Stimulated activated naive CD8-positive, alpha-beta T cell treated with anti-CD3 and anti-CD28 coated beads, Interleukin-15, amount 100 ng/mL, for 72 hours (primary cell): Measurements from ENCODE around the gene NPAS1.
A peak's percentile ranks its signal among the peaks of the same experiment; 100 is the strongest.

Experiments
- ATAC-seq: fragments of 150-1000 bp; cut with Tn5 transposase; 2 replicates; pipeline ENCODE4 v1.10.0; 2021; ENCODE audit warnings: mild to moderate bottlenecking, moderate library complexity
- DNase-seq, 2 donors: peaks; one replicate each; pipeline ENCODE4 v3.0.0; 2021 to 2022
- H3K27ac Mint-ChIP-seq, 2 donors: one replicate each; pipeline ENCODE4 v1.8.0; 2022; ENCODE audit warnings: mild to moderate bottlenecking in 2 of 2, mixed read lengths in 2 of 2, moderate library complexity in 2 of 2
- H3K27me3 Mint-ChIP-seq: one replicate; pipeline ENCODE4 v1.8.0; 2022; ENCODE audit warnings: mixed read lengths
- H3K4me1 Mint-ChIP-seq: one replicate; pipeline ENCODE4 v1.8.0; 2022; ENCODE audit warnings: mild to moderate bottlenecking, mixed read lengths
- H3K4me3 Mint-ChIP-seq, 2 donors: one replicate each; pipeline ENCODE4 v1.8.0; 2022; ENCODE audit warnings: mild to moderate bottlenecking in 2 of 2, mixed read lengths in 2 of 2, moderate library complexity in 1 of 2
- H3K9me3 Mint-ChIP-seq, 2 donors: one replicate each; pipeline ENCODE4 v1.8.0; 2022; ENCODE audit warnings: mixed read lengths in 2 of 2

Gene NPAS1

GRCh38 chr19:47019431-47020041 lies at the start of gene NPAS1:
Gene NPAS1, plus strand, starts transcription at chr19:47019837. Its CDS starts 1,211 bp downstream, at chr19:47021048.
- Mint-ChIP-seq H3K27ac (no peak within 1 kb of the TSS), H3K9me3 (no peaks in the 10 kb centered on the region), H3K4me1 (peaks cover 20% of the 10 kb centered on the region), H3K27me3 (peaks cover 61% of the 10 kb centered on the region), H3K4me3 (peak within 1 kb of the TSS; percentile 59 to 74)
- ATAC-seq = peak; percentile 31
- no peak for DNase-seq

GRCh38 chr19:46970815-46971214 lies 48.8 kb upstream of the NPAS1 start:
- no peak overlapping the region for H3K27ac Mint-ChIP-seq
- DNase-seq = no peak
- no peaks in the 10 kb centered on the region for H3K27me3 Mint-ChIP-seq
- H3K9me3 Mint-ChIP-seq = no peaks in the 10 kb centered on the region
- no peak overlapping the region for H3K4me3 Mint-ChIP-seq
- H3K4me1 Mint-ChIP-seq = peaks cover 22% of the 10 kb centered on the region
- no peak for ATAC-seq

- DNase-seq = no peak
- no peak overlapping the region for H3K27ac Mint-ChIP-seq
- no peak overlapping the region for H3K4me3 Mint-ChIP-seq
- no peak for ATAC-seq
- H3K9me3 Mint-ChIP-seq = no peaks in the 10 kb centered on the region
- no peaks in the 10 kb centered on the region for H3K27me3 Mint-ChIP-seq
- peaks cover 19% of the 10 kb centered on the region for H3K4me1 Mint-ChIP-seq
These were observed 47.3 kb upstream of the NPAS1 start for GRCh38 chr19:46972311-46972710.

DNA sequence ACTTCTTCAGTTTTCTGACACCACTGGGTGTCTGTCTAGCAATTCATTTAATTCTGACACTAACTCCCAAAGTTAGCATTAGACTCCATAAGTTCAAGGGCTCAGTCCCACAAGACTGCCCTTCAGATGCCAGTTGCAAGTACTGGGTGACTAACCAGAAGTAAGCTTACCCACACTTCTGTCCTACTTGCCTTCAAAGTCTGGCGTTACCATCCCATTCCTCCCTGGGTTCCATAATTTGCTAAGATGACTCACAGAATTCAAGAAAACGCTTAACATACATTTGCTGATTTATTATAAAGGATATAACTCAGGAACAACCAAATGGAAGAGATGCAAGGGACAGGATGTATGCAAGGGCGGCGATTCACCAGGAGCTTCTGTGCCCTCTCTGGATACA lies 45.5 kb upstream of the NPAS1 start:
- no peaks in the 10 kb centered on the region for H3K9me3 Mint-ChIP-seq
- no peak overlapping the region for H3K27ac Mint-ChIP-seq
- H3K27me3 Mint-ChIP-seq = no peaks in the 10 kb centered on the region
- H3K4me1 Mint-ChIP-seq = peaks cover 22% of the 10 kb centered on the region
- no peak overlapping the region for H3K4me3 Mint-ChIP-seq
- DNase-seq = no peak
- ATAC-seq = no peak

- DNase-seq (no peak), ATAC-seq (no peak)
- Mint-ChIP-seq H3K4me1 (peaks cover 33% of the 10 kb centered on the region), H3K27ac (no peak overlapping the region), H3K27me3 (no peaks in the 10 kb centered on the region), H3K9me3 (no peaks in the 10 kb centered on the region), H3K4me3 (no peak overlapping the region)
These were observed 44.4 kb upstream of the NPAS1 start for GRCh38 chr19:46975011-46975924.

DNA sequence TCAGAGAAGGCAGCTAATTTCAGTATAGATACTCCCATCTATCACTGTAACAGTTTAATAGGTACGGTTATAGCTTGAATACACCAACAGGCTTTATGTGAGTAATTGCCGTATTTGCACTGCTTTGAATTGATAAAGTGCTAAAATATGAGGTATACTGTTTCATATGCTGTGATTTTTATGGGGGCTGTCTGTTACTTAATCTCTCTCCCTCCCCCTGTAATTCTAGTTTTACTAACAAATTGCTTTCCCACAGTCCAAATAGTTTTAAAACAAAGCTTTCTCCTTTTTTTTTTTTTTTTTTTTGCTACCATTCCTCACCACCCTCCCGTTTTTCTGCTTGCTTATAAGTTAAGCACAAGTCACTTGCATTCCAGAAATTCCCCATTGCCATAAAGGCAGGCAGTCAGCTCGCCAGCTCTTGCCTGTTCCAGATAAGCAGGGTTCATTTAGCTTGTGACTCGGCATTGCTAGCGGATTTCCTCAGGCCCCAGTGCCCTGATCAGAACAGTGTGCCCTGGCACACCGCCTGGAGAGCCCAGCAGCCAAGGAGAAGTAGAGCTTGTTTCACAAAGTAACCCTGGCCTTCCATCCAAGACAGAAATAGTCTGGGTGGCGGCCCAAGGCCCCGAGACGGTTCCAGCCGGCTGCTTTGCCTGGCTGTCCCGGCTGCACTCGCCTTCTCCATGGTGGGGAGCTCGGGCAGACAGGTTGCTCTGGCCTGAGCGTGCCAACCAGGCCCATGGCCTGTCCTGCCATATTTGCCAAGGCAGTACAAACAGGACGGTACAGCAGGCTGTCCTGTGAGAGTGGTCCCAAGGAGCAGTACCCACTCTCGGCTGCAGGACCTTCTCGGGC lies 43.5 kb upstream of the NPAS1 start:
- Mint-ChIP-seq H3K27ac (peak overlapping the region in 1 of 2 donors; percentile 72), H3K4me3 (no peak overlapping the region), H3K4me1 (peaks cover 42% of the 10 kb centered on the region), H3K27me3 (no peaks in the 10 kb centered on the region), H3K9me3 (no peaks in the 10 kb centered on the region)
- ATAC-seq = no peak
- DNase-seq = no peak

DNA sequence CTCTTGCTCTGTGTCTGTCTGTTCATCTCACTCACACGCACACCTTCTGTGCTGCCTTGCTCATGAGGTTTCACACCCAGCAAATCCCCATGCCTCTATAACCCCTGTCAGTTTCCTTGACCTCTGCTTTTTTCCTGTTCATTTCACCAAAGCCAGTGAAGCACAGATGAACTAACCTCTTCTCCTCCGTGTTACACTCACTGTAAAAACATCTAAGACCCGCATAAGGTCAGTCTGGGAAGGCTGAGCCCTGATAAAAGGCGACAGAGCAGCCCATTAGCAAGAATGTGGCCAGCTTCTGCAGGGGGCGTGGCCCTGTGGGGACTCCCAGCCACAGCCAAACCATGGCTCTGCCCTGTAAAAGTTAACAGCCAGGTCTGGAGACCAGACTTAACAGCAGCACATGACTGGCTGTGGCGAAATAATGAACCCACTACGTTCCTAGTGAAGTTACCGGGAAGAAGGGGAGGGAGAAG lies 42.8 kb upstream of the NPAS1 start:
- ATAC-seq (no peak), DNase-seq (no peak)
- Mint-ChIP-seq H3K4me1 (peaks cover 49% of the 10 kb centered on the region), H3K27ac (no peak overlapping the region), H3K9me3 (no peaks in the 10 kb centered on the region), H3K27me3 (no peaks in the 10 kb centered on the region), H3K4me3 (no peak overlapping the region)

DNA sequence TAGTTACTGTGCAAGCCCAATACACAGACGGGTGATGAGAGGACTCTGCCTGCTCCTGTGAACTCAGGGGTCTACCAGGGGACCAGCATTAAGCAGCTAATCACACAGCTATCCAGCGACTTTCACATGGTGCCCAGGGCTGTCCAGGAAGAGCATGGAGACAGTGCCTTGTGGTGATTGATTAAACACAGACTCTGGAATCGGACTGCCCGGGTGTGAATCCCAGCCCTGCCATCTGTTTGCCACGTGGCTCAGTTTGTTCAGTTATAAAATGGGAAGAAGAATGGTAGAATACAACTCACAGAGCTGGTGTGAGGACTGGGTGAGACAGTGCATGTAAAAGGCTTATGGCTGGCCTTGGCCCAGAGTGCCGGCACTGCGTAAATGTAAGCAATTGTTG lies 42.1 kb upstream of the NPAS1 start:
- ATAC-seq (no peak), DNase-seq (no peak)
- no peaks in the 10 kb centered on the region for H3K27me3 Mint-ChIP-seq
- peak overlapping the region in 1 of 2 donors; percentile 74 for H3K27ac Mint-ChIP-seq
- H3K9me3 Mint-ChIP-seq = no peaks in the 10 kb centered on the region
- H3K4me1 Mint-ChIP-seq = peaks cover 49% of the 10 kb centered on the region
- no peak overlapping the region for H3K4me3 Mint-ChIP-seq

DNA sequence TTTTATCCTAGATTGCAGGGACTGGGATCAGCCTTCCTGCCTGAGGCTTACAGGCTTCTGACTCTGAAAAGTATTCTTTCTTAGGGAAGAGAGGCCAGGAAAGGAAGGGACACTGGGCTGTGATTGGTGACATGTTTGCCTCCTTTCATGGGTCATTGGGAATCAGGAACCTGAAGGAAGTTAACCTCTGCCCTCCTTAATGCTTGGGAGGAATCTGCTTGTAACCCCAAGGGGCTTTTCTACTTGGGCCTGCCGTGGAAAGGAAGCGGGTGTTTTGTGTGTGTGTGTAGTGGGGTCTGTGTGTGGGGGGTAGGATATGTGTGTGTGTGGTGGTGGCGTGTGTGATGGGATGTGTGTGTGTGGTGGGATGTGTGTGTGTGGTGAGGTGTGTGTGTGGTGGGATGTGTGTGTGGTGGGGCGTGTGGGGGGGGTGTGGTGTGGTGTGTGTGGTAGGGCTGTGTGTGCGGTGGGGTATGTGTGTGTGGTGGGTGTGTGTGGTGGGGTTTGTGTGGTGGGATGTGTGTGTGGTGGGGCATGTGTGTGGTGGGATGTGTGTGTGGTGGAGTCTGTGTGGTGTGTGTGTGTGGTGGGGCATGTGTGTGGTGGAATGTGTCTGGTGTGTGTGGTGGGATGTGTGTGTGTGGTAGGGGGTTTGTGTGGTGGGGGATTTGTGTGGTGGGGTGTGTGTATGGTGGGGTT lies 41.3 kb upstream of the NPAS1 start:
- peaks cover 49% of the 10 kb centered on the region for H3K4me1 Mint-ChIP-seq

GRCh38 chr19:46979126-46980105 lies 40.2 kb upstream of the NPAS1 start:
- DNase-seq (no peak), ATAC-seq (no peak)
- Mint-ChIP-seq H3K27me3 (no peaks in the 10 kb centered on the region), H3K4me3 (no peak overlapping the region), H3K27ac (peak overlapping the region in 1 of 2 donors; percentile 95), H3K9me3 (no peaks in the 10 kb centered on the region), H3K4me1 (peaks cover 49% of the 10 kb centered on the region)

More for the DNA sequence above, 41.3 kb upstream of the NPAS1 start:
- H3K27me3 Mint-ChIP-seq = no peaks in the 10 kb centered on the region
- no peaks in the 10 kb centered on the region for H3K9me3 Mint-ChIP-seq
- H3K27ac Mint-ChIP-seq = peak overlapping the region; percentile 74 to 79
- no peak overlapping the region for H3K4me3 Mint-ChIP-seq
- ATAC-seq (peak; percentile 56), DNase-seq (no peak)

- Mint-ChIP-seq H3K4me1 (peaks cover 49% of the 10 kb centered on the region), H3K4me3 (no peak overlapping the region), H3K9me3 (no peaks in the 10 kb centered on the region), H3K27me3 (no peaks in the 10 kb centered on the region), H3K27ac (peak overlapping the region in 1 of 2 donors; percentile 6)
- ATAC-seq = no peak
- no peak for DNase-seq
These were observed 38.9 kb upstream of the NPAS1 start for GRCh38 chr19:46980761-46981160.

- Mint-ChIP-seq H3K9me3 (no peaks in the 10 kb centered on the region), H3K4me1 (peaks cover 49% of the 10 kb centered on the region), H3K27ac (no peak overlapping the region), H3K4me3 (no peak overlapping the region), H3K27me3 (no peaks in the 10 kb centered on the region)
- ATAC-seq (no peak), DNase-seq (no peak)
These were observed 38.2 kb upstream of the NPAS1 start for GRCh38 chr19:46981286-46981945.

GRCh38 chr19:46983097-46983496 lies 36.5 kb upstream of the NPAS1 start:
- H3K4me3 Mint-ChIP-seq = no peak overlapping the region
- H3K9me3 Mint-ChIP-seq = no peaks in the 10 kb centered on the region
- H3K27me3 Mint-ChIP-seq = no peaks in the 10 kb centered on the region
- no peak for ATAC-seq
- no peak overlapping the region for H3K27ac Mint-ChIP-seq
- peaks cover 33% of the 10 kb centered on the region for H3K4me1 Mint-ChIP-seq
- DNase-seq = no peak
